Small intestine (tissue), 16 donors: ENCODE results near the gene COP1. TPM values are rescaled to one million over a fixed set of nuclear protein-coding genes. Genes with fewer than 3 reads are reported as not detected.
"Not testable (repeated sequence)": the region's sequence is repeated elsewhere in the genome, so short reads cannot be mapped to it uniquely, and the experiment has no call there.

Experiments
- DNase-seq, 2 donors: peaks; one replicate each; pipeline versions ENCODE4 v3.0.0 to v3.0.0-alpha.2; 2013
- FAIRE-seq: peaks from 2 replicates; lab custom pipeline; 2012; peaks lifted over from hg19 to GRCh38; lab: Jason Lieb, UNC
- H3K27ac ChIP-seq, 3 donors: one replicate each; pipeline ENCODE4 v1.5.1; 2013; ENCODE audit warnings: low read length in 2 of 3, mild to moderate bottlenecking in 2 of 3, control low read depth in 1 of 3, inconsistent platforms in 1 of 3, low read depth in 1 of 3, moderate library complexity in 1 of 3
- H3K27me3 ChIP-seq, 3 donors: one replicate each; pipeline ENCODE4 v1.6.1; 2013; ENCODE audit warnings: low read length in 3 of 3, inconsistent platforms in 1 of 3; ENCODE audit not compliant: control insufficient read depth in 3 of 3, insufficient read depth in 3 of 3
- H3K36me3 ChIP-seq, 3 donors: one replicate each; pipeline ENCODE4 v1.6.1; 2013; ENCODE audit warnings: low read length in 3 of 3, inconsistent platforms in 1 of 3, low read depth in 1 of 3, mild to moderate bottlenecking in 1 of 3, moderate library complexity in 1 of 3; ENCODE audit not compliant: control insufficient read depth in 3 of 3, insufficient read depth in 2 of 3
- H3K4me1 ChIP-seq, 3 donors: one replicate each; pipeline ENCODE4 v1.6.1; 2013; ENCODE audit warnings: low read length in 2 of 3, inconsistent platforms in 1 of 3, low read depth in 1 of 3, mild to moderate bottlenecking in 1 of 3, moderate library complexity in 1 of 3; ENCODE audit not compliant: control insufficient read depth in 3 of 3, insufficient read depth in 2 of 3
- H3K4me3 ChIP-seq, 3 donors: one replicate each; pipeline ENCODE4 v1.5.1; 2013; ENCODE audit warnings: low read length in 3 of 3, control low read depth in 1 of 3, inconsistent platforms in 1 of 3, low read depth in 1 of 3, mild to moderate bottlenecking in 1 of 3, moderate library complexity in 1 of 3
- H3K9me3 ChIP-seq, 2 donors: one replicate each; pipeline ENCODE4 v1.6.1; 2013; ENCODE audit warnings: low read depth in 1 of 2, low read length in 1 of 2; ENCODE audit not compliant: control insufficient read depth in 2 of 2, insufficient read depth in 1 of 2
- WGBS, 3 donors: extraction: QIAGEN DNeasy Blood & Tissue Kit; methylation state at CpG; one replicate each; pipeline ENCODE4 v1.1.7; 2013; 5-methylcytosine and 5-hydroxymethylcytosine counted together
- long read RNA-seq, 10 donors: transcript quantifications; one replicate each; lab custom pipeline, GENCODE V29; 2026
- polyA plus RNA-seq, 4 donors: library from polyadenylated mRNA; stranded (reverse) in 3 of 4; unstranded in 1 of 4; fragments of 200-250 nt in 3 of 4; fragments of 120-200 nt in 1 of 4; gene quantifications; one replicate each; pipeline versions ENCODE4 v1.2.1 to v1.2.3, GENCODE V29; 2013
- donor health status: healthy with polysubstance abuse.
- donor health status: control.
- donor health status: control.
- donor health status: Bipolar disorder and iron deficiency.
- donor health status: healthy.

The COP1 gene
- polyA plus RNA-seq = 10 to 100 TPM; 34.2 to 68.4 (median 42.7) TPM
- long read RNA-seq, donor 1 = 0 reads
- long read RNA-seq, donor 2, partial matches to known transcripts = 0 of 3 reads
- long read RNA-seq, donor 2, other reads (novel, unspliced or antisense) = 0 of 3 reads
- long read RNA-seq, donor 3, transcript COP1-208 (2 exons, 450 nt) = major isoform, 7 of 8 reads
- long read RNA-seq, donor 3, partial matches to known transcripts = 0 of 8 reads
- long read RNA-seq, donor 3, other reads (novel, unspliced or antisense) = 0 of 8 reads
- long read RNA-seq, donor 4, partial matches to known transcripts = 0 of 1 reads
- long read RNA-seq, donor 4, other reads (novel, unspliced or antisense) = 0 of 1 reads
- long read RNA-seq, donor 5 = 0 reads
- long read RNA-seq, donor 6, partial matches to known transcripts = 10 of 15 reads
- long read RNA-seq, donor 6, other reads (novel, unspliced or antisense) = 0 of 15 reads
- long read RNA-seq, donor 7 = 0 reads
- long read RNA-seq, donor 8, partial matches to known transcripts = 0 of 1 reads
- long read RNA-seq, donor 8, other reads (novel, unspliced or antisense) = 0 of 1 reads
- long read RNA-seq, donor 9, partial matches to known transcripts = 0 of 1 reads
- long read RNA-seq, donor 9, other reads (novel, unspliced or antisense) = 0 of 1 reads
- long read RNA-seq, donor 10, transcript COP1-208 (2 exons, 450 nt) = major isoform, 7 of 21 reads
- long read RNA-seq, donor 10, partial matches to known transcripts = 9 of 21 reads
- long read RNA-seq, donor 10, other reads (novel, unspliced or antisense) = 0 of 21 reads

DNA sequence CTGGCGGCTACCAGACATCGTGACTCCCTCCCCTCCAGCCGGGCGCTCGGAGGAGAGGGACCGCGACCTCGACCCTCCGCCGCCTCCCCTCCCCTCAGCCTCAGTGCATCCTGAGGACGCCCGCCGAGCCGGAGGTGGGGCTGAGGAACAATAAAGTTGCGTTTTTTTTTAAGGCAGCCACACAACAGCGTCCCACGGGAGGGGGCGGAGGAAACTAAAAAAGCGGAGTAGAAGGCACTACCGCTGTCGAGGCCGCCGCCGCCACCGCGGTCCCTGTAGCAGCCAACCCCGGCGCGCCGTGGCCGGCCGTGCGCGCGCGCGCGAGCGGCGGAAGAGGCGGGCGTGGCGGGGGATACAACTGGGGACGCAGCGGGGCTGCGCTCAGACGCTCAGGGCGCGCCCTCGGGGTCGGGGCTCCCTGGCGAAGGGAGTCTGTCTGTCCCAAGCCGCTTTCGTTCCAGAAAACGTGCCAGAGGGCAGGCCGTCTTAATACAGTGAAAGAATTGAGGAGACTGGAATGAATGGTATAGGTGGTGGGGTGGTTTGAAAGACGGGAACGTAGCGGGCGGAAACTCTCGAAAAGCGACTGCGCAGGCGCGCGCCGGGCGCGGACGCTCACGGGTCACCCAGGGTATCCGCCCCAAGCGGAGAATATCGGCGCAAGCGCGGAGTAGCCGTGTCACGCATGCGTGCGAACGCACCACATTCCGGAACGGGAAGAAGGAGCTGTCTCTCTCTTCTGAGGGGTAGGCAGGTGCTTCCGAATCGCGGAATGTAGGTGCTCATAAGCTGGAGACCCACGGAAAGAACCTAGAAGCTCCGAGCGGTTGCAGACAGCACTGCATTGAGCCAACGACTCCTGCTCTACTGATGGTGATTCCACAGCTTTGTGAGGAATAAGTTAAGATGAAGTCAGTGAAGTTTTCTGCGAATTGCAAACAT lies at the start of gene COP1:
Gene COP1 (minus strand): TSS at position 326 of the 942 bp plus-strand sequence. CDS start 308 bp downstream, at position 18.
- H3K4me1 ChIP-seq = peaks cover 2 to 16% (median 8%) of the 10 kb centered on the region in 3 donors
- FAIRE-seq = no peak
- peak; percentile 98 to 99 for DNase-seq
- H3K9me3 ChIP-seq = no peaks in the 10 kb centered on the region
- 0 to 1% (median 0%) methylated on average over 85 to 92 of the region's 92 CpGs for WGBS, 3 donors
- H3K36me3 ChIP-seq = no peaks in the 10 kb centered on the region
- no peaks in the 10 kb centered on the region for H3K27me3 ChIP-seq
- H3K27ac ChIP-seq = peak within 1 kb of the TSS; percentile 97 to 100 (median 98)
- H3K4me3 ChIP-seq = peak within 1 kb of the TSS; percentile 89 to 99 (median 93)

- DNase-seq (no peak), FAIRE-seq (no peak)
- H3K9me3 ChIP-seq = no peaks in the 10 kb centered on the region
- 87 to 89% (median 89%) methylated on average over 4 of the region's 4 CpGs for WGBS, 3 donors
- H3K27me3 ChIP-seq = no peaks in the 10 kb centered on the region
- no peaks in the 10 kb centered on the region for H3K36me3 ChIP-seq
- no peak overlapping the region for H3K4me3 ChIP-seq
- H3K27ac ChIP-seq = no peak overlapping the region
- no peaks in the 10 kb centered on the region for H3K4me1 ChIP-seq
Measured at GRCh38 chr1:176252191-176252590, 45.1 kb upstream of the COP1 start.

- DNase-seq = no peak
- H3K27ac ChIP-seq = no peak overlapping the region
- H3K36me3 ChIP-seq = no peaks in the 10 kb centered on the region
- no peak for FAIRE-seq
- no peak overlapping the region for H3K4me3 ChIP-seq
- 10 to 51% (median 32%) methylated on average over 2 of the region's 2 CpGs for WGBS, 3 donors
- no peaks in the 10 kb centered on the region for H3K9me3 ChIP-seq
- no peaks in the 10 kb centered on the region for H3K4me1 ChIP-seq
- H3K27me3 ChIP-seq = no peaks in the 10 kb centered on the region
Measured at GRCh38 chr1:176244851-176245250, 37.8 kb upstream of the COP1 start.

DNA sequence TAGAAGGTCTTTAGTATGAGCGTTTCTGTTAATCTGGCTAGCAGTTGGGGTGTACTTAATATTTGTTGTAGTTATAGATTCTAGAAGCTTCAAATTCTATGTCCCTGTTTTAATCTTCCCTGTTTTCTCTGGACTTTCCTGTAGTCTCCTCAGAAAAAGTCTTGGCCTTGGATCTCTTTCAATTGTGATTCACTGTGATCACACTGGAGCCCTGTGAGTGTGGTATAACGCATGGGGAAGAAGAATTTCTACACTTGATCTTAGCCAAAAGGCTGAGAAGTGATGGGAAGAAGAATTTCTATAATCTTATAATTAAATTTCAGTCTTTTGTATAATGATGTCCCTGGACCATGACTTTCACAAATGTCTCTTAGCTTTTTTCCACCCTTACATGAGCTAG lies 36.7 kb upstream of the COP1 start:
- DNase-seq (no peak), FAIRE-seq (no peak)
- Histone ChIP-seq H3K9me3 (no peaks in the 10 kb centered on the region), H3K36me3 (no peaks in the 10 kb centered on the region), H3K27me3 (no peaks in the 10 kb centered on the region), H3K4me3 (no peak overlapping the region), H3K27ac (no peak overlapping the region), H3K4me1 (no peaks in the 10 kb centered on the region)
- WGBS, 3 donors = 74 to 87% (median 80%) methylated on average over 2 of the region's 2 CpGs

DNA sequence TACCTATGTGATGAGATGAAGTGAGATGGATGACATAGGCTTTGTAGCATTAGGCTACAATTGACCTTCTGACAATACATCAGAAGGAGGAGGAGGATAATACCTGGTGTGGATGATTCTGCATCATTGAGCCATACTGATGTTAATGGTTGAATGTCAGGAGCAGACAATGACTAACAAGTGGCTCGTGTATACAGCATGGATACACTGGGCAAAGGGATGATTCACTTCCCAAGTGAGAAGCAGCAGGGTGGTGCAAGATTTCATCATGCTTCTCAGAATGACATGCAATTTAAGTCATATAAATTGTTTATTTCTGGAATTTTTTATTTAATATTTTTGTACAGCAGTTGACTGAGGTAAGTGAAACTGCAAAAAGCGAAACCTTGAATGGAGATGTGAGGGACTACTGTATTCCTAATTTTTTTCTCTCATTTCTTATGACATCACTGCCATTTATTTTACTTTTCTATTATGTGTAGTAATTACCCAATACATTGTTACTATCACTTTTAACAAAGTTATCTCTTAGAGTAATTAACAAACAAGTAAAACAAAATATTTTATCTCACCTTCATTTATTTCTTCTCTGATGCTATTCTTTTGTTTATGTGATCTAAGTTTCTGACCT lies 34.4 kb upstream of the COP1 start:
- WGBS, 3 donors = 65 to 77% (median 69%) methylated on average over 2 of the region's 2 CpGs
- no peak for FAIRE-seq

DNA sequence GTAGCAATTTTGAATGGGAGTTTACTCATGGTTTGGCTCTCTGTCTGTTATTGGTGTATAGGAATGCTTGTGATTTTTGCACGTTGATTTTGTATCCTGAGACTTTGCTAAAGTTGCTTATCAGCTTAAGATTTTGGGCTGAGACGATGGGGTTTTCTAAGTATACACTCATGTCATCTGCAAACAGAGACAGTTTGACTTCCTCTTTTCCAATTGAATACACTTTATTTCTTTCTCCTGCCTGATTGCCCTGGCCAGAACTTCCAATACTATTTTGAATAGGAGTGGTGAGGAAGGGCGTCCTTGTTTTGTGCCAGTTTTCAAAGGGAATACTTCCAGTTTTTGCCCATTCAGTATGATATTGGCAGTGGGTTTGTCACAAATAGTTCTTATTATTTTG lies 26.6 kb upstream of the COP1 start:
- not testable (repeated sequence) for DNase-seq, H3K9me3 ChIP-seq, H3K27ac ChIP-seq, H3K4me1 ChIP-seq, H3K27me3 ChIP-seq, H3K36me3 ChIP-seq, FAIRE-seq, H3K4me3 ChIP-seq
- 80 to 86% (median 83%) methylated on average over 3 of the region's 3 CpGs for WGBS, 3 donors

More for the DNA sequence above, 34.4 kb upstream of the COP1 start:
- no peak overlapping the region for H3K27ac ChIP-seq
- no peak overlapping the region for H3K4me3 ChIP-seq
- no peaks in the 10 kb centered on the region for H3K9me3 ChIP-seq
- no peaks in the 10 kb centered on the region for H3K4me1 ChIP-seq
- H3K27me3 ChIP-seq = no peaks in the 10 kb centered on the region
- H3K36me3 ChIP-seq = no peaks in the 10 kb centered on the region
- DNase-seq = no peak

GRCh38 chr1:176227579-176227978 lies 20.5 kb upstream of the COP1 start:
- H3K36me3 ChIP-seq = no peaks in the 10 kb centered on the region
- FAIRE-seq = no peak
- no peaks in the 10 kb centered on the region for H3K9me3 ChIP-seq
- no peak overlapping the region for H3K4me3 ChIP-seq
- no peak overlapping the region for H3K27ac ChIP-seq
- peaks cover 0 to 3% (median 2%) of the 10 kb centered on the region in 3 donors for H3K4me1 ChIP-seq
- no peak for DNase-seq
- no peaks in the 10 kb centered on the region for H3K27me3 ChIP-seq
- WGBS, 3 donors = 22 to 57% (median 54%) methylated on average over 3 of the region's 3 CpGs
